ENCODE results near the gene SLC22A23. TPM values are rescaled to one million over a fixed set of nuclear protein-coding genes. Genes with fewer than 3 reads are reported as not detected.

Gene SLC22A23
- total RNA-seq, 1 donor from 2014 or later, result 14.6 TPM

DNA sequence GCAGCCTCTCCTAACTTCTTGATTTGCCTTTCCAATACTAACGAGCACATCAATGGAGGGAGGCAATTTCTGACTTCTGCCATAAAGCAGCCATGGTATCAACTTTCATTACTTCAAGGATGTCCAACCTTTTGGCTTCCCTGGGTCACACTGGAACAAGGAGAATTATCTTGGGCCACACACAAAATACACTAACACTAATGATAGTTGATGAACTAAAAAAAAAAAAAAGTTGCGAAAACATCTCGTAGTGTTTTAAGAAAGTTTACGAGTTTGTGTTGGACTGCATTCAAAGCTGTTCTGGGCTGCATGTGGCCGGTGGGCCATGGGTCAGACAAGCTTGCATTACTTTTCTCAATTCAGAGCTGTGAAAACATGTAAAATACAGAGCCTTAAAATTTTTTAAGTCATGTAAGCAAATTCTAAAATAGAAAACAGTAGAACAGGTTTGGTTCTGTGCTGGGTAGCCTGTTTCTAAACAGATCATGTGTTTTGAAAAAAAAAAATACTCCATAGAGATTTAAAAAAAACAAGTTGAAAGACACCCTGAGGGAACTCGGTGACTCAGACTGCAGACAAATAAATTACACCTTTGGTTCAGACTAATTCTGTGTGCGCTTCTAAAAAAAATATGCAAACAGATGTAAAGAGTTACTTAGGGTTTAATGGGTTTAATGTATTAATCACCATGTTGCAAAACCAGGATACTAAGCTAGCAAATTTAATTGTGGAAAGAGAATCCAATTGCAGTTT, 43.6 kb upstream of the SLC22A23 start:
- no peaks in the 10 kb centered on the region for H3K36me3 Mint-ChIP-seq (ENCODE audit: low read depth)
- H3K4me3 Mint-ChIP-seq, result no peak overlapping the region
- TF ChIP-seq, protein P1, sequence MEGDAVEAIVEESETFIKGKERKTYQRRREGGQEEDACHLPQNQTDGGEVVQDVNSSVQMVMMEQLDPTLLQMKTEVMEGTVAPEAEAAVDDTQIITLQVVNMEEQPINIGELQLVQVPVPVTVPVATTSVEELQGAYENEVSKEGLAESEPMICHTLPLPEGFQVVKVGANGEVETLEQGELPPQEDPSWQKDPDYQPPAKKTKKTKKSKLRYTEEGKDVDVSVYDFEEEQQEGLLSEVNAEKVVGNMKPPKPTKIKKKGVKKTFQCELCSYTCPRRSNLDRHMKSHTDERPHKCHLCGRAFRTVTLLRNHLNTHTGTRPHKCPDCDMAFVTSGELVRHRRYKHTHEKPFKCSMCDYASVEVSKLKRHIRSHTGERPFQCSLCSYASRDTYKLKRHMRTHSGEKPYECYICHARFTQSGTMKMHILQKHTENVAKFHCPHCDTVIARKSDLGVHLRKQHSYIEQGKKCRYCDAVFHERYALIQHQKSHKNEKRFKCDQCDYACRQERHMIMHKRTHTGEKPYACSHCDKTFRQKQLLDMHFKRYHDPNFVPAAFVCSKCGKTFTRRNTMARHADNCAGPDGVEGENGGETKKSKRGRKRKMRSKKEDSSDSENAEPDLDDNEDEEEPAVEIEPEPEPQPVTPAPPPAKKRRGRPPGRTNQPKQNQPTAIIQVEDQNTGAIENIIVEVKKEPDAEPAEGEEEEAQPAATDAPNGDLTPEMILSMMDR (conservative IDR thresholded peaks at IDR 0.05), result no peak
- no peaks in the 10 kb centered on the region for H3K27me3 Mint-ChIP-seq (ENCODE audit: low read depth)
- DNase-seq (ENCODE audit: low read depth, low spot score), result no peak
- H3K9me3 Mint-ChIP-seq, result peaks cover 4% of the 10 kb centered on the region
- H3K4me1 Mint-ChIP-seq, result peaks cover 25% of the 10 kb centered on the region
- no peak overlapping the region for H3K27ac Mint-ChIP-seq (ENCODE audit: unreplicated experiment)

DNA sequence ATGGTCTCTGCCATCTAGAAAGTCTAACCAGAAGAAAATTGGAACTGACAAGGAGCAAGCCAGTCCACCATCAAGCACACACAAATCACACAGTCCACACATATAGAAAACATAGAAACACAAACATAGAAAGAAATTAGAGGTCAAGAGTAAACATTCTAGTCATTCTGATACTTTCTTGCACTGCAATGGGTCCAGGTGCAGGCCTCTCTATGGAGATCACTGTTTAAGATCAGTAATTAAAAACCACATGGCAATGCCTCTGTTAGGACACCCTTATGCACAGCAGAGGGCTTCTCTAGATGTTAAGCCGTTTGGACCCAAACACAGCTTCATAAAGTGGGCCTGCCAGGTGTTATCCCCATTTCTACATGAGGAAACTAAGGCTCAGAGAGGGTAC, 42.8 kb upstream of the SLC22A23 start:
- peaks cover 25% of the 10 kb centered on the region for H3K4me1 Mint-ChIP-seq
- no peaks in the 10 kb centered on the region for H3K27me3 Mint-ChIP-seq (ENCODE audit: low read depth)
- H3K27ac Mint-ChIP-seq (ENCODE audit: unreplicated experiment), result no peak overlapping the region
- no peak overlapping the region for H3K4me3 Mint-ChIP-seq
- TF ChIP-seq, protein P1 (conservative IDR thresholded peaks at IDR 0.05), result no peak
- peaks cover 2% of the 10 kb centered on the region for H3K9me3 Mint-ChIP-seq
- H3K36me3 Mint-ChIP-seq (ENCODE audit: low read depth), result no peaks in the 10 kb centered on the region
- no peak for DNase-seq (ENCODE audit: low read depth, low spot score)

DNA sequence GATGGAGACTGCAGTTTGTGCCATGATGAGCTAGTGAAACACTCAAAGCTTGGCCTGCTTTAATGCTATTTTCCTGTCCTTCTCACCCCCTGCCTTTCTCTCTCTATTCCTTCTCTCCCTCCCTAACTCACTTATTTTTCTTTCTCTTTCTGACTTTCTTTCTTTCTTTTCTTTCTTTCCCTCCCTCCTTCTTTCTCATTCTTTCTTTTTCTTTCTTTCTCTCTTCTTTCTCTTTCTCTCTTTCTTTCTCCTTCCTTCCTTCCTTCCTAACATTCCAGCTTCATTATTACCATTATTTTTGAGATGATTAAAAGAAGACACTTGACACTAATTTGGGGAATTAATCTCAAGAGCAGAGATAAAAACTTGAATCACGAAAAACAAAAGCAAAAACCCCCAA, 39.5 kb upstream of the SLC22A23 start:
- no peak for DNase-seq (ENCODE audit: low read depth, low spot score)
- H3K27me3 Mint-ChIP-seq (ENCODE audit: low read depth), result no peaks in the 10 kb centered on the region
- H3K4me1 Mint-ChIP-seq, result peaks cover 10% of the 10 kb centered on the region
- TF ChIP-seq, protein P1 (conservative IDR thresholded peaks at IDR 0.05), result no peak
- no peaks in the 10 kb centered on the region for H3K36me3 Mint-ChIP-seq (ENCODE audit: low read depth)
- no peaks in the 10 kb centered on the region for H3K9me3 Mint-ChIP-seq
- no peak overlapping the region for H3K4me3 Mint-ChIP-seq
- H3K27ac Mint-ChIP-seq (ENCODE audit: unreplicated experiment), result no peak overlapping the region

DNA sequence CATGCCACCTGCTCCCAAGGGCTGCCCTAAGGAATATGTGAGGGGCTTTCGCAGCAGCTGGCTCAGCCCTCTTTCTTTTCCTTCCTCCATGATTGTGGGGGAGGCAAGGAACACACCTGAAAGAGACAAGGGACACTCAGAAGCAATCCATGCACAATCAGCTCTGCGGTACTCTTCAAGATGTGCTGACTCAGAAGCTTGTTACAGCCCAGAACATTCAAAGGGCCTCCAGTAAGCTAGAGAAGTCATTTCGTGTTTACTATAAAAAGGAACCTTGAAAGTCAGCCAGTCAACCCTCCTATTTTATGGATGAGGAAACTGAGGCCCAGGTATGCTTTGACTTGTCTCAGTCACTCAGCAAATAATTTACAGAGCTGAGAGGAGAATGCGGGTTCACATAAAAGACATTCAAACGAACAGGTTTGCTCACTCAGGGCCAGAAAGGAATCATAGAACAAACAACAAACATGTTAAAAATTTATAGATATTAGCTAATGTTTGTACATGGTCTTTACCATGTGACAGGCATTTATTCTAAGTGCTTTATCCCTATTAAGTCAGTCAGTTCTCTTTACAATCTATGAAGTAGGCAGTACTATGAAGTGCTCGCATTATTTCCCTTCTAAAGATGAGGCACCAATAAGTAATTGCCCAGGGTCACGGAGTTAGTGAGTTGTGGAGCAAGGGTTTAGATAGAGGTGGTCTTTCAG, 37.7 kb upstream of the SLC22A23 start:
- Mint-ChIP-seq H3K27ac (ENCODE audit: unreplicated experiment) (no peak overlapping the region), H3K27me3 (ENCODE audit: low read depth) (no peaks in the 10 kb centered on the region), H3K9me3 (no peaks in the 10 kb centered on the region), H3K36me3 (ENCODE audit: low read depth) (no peaks in the 10 kb centered on the region), H3K4me3 (no peak overlapping the region), H3K4me1 (peaks cover 9% of the 10 kb centered on the region)
- DNase-seq (ENCODE audit: low read depth, low spot score), result no peak
- TF ChIP-seq, protein P1 (conservative IDR thresholded peaks at IDR 0.05), result no peak

DNA sequence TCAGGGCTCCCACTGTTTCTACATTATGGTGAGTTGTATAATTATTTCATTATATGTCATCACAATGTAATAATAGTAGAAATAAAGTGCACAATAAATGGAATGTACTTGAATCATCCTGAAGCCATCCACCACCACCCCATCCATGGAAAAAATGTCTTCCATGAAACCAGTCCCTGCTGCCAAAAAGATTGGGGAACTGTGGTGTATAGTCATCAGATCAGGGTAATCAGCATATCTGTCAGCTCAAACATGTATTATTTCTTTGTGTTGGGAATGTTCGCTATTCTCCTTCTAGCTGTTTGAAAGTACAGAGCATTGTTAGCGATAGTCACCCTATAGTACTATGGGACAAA, 33.8 kb upstream of the SLC22A23 start:
- H3K4me3 Mint-ChIP-seq, result no peak overlapping the region
- H3K36me3 Mint-ChIP-seq (ENCODE audit: low read depth), result no peaks in the 10 kb centered on the region
- H3K27me3 Mint-ChIP-seq (ENCODE audit: low read depth), result no peaks in the 10 kb centered on the region
- no peak overlapping the region for H3K27ac Mint-ChIP-seq (ENCODE audit: unreplicated experiment)
- H3K4me1 Mint-ChIP-seq, result peaks cover 15% of the 10 kb centered on the region
- no peak for DNase-seq (ENCODE audit: low read depth, low spot score)
- no peaks in the 10 kb centered on the region for H3K9me3 Mint-ChIP-seq
- TF ChIP-seq, protein P1 (conservative IDR thresholded peaks at IDR 0.05), result no peak
